NT2/D1 (cell line): ENCODE data around the gene RIPOR2.

ENCODE experiments used
- SUZ12 ChIP-seq: IDR thresholded peaks from 2 replicates; pipeline ENCODE4 v1.6.1; 2011; ENCODE audit not compliant: insufficient read length, insufficient read depth; ENCODE audit errors: extremely low read depth
- ZNF274 ChIP-seq: IDR thresholded peaks from 2 replicates; pipeline ENCODE4 v1.6.1; 2011; ENCODE audit warnings: mild to moderate bottlenecking, low read depth, low read length

- no peak for TF ChIP-seq ZNF274
- TF ChIP-seq SUZ12 = no peak
Measured at GRCh38 chr6:24759718-24760117, 176.0 kb downstream of the RIPOR2 start.
